Smooth muscle cell (in vitro differentiated cells): Measurements from ENCODE around the gene ITGA8. TPM values are rescaled to one million over a fixed set of nuclear protein-coding genes. Genes with fewer than 3 reads are reported as not detected.

ENCODE experiments used
- DNase-seq: peaks from one replicate; lab custom pipeline; 2025; ENCODE audit not compliant: unreplicated experiment; lab: John Stamatoyannopoulos, UW
- H2AFZ ChIP-seq: fragments of 200-600 bp; sonication (generic); 2 replicates; pipeline ENCODE4 v1.6.0; 2016; ENCODE audit warnings: antibody characterized with exemption, low read depth, mild to moderate bottlenecking
- H3F3A ChIP-seq: fragments of 200-600 bp; sonication (generic); 2 replicates; pipeline ENCODE4 v1.6.0; 2017; ENCODE audit warnings: antibody characterized with exemption, low read depth
- H3K27ac ChIP-seq: fragments of 200-600 bp; sonication (generic); 2 replicates; pipeline ENCODE4 v1.5.1; 2016; ENCODE audit warnings: low read depth, mild to moderate bottlenecking
- H3K27me3 ChIP-seq: fragments of 200-600 bp; sonication (generic); 2 replicates; pipeline ENCODE4 v1.6.1; 2016; ENCODE audit warnings: low read depth, mild to moderate bottlenecking
- H3K36me3 ChIP-seq: fragments of 200-600 bp; sonication (generic); 2 replicates; pipeline ENCODE4 v1.5.1; 2016; ENCODE audit warnings: low read depth
- H3K4me1 ChIP-seq: fragments of 200-600 bp; sonication (generic); 2 replicates; pipeline ENCODE4 v1.5.1; 2016; ENCODE audit warnings: low read depth
- H3K4me2 ChIP-seq: fragments of 200-600 bp; sonication (generic); 2 replicates; pipeline ENCODE4 v1.6.0; 2016; ENCODE audit warnings: mild to moderate bottlenecking
- H3K4me3 ChIP-seq: fragments of 200-600 bp; sonication (generic); 2 replicates; pipeline ENCODE4 v1.5.1; 2016; ENCODE audit warnings: mild to moderate bottlenecking
- H3K79me2 ChIP-seq: fragments of 200-600 bp; sonication (generic); 2 replicates; pipeline ENCODE4 v1.6.0; 2016; ENCODE audit warnings: low read depth, mild to moderate bottlenecking
- H3K9ac ChIP-seq: fragments of 200-600 bp; sonication (generic); 2 replicates; pipeline ENCODE4 v1.6.0; 2016; ENCODE audit warnings: low read depth
- H3K9me3 ChIP-seq: fragments of 200-600 bp; sonication (generic); replicated peaks from 2 replicates; pipeline ENCODE4 v1.5.1; 2016; ENCODE audit warnings: low read depth
- H4K20me1 ChIP-seq: fragments of 200-600 bp; sonication (generic); 2 replicates; pipeline ENCODE4 v1.6.0; 2016; ENCODE audit warnings: low read depth
- WGBS: methylation state at CpG from one replicate; pipeline ENCODE4 v1.1.7; 2016; ENCODE audit warnings: low lambda C conversion rate; 5-methylcytosine and 5-hydroxymethylcytosine counted together
- polyA plus RNA-seq: library from polyadenylated mRNA; unstranded; fragments of >200 nt; fragmentation: Nextera tagmentation; extraction: Ambion mirVana; gene quantifications from 2 replicates; pipeline ENCODE4 v1.2.1, GENCODE V29; 2016
- total RNA-seq: library from RNA; depleted of rRNA; stranded (reverse); fragments of >200 nt; gene quantifications from 2 replicates; pipeline ENCODE4 v1.2.3, GENCODE V29; 2014
- TF ChIP-seq, protein P1 (sequence below): fragments of 200-600 bp; sonication (generic); IDR thresholded peaks from 2 replicates; pipeline ENCODE4 v1.5.1; 2017; ENCODE audit warnings: borderline replicate concordance, mild to moderate bottlenecking, antibody characterized with exemption; ENCODE audit not compliant: insufficient read depth, poor library complexity, severe bottlenecking

ITGA8 gene
- total and polyA plus RNA-seq, 2 experiments from 2014 or later: 0.02 to 0.36 TPM

GRCh38 chr10:15738270-15738925, 18.7 kb upstream of the ITGA8 start:
- H3K9ac ChIP-seq: no peak overlapping the region
- H3K4me3 ChIP-seq: no peak overlapping the region
- no peak for DNase-seq
- H3K36me3 ChIP-seq: no peaks in the 10 kb centered on the region
- no peaks in the 10 kb centered on the region for H3F3A ChIP-seq
- no peaks in the 10 kb centered on the region for H3K9me3 ChIP-seq
- H3K4me2 ChIP-seq: no peak overlapping the region
- no peaks in the 10 kb centered on the region for H3K27me3 ChIP-seq
- 91% methylated on average over 10 of the region's 10 CpGs for WGBS
- H3K4me1 ChIP-seq: no peaks in the 10 kb centered on the region
- no peaks in the 10 kb centered on the region for H4K20me1 ChIP-seq
- H3K27ac ChIP-seq: no peak overlapping the region
- TF ChIP-seq, protein P1, sequence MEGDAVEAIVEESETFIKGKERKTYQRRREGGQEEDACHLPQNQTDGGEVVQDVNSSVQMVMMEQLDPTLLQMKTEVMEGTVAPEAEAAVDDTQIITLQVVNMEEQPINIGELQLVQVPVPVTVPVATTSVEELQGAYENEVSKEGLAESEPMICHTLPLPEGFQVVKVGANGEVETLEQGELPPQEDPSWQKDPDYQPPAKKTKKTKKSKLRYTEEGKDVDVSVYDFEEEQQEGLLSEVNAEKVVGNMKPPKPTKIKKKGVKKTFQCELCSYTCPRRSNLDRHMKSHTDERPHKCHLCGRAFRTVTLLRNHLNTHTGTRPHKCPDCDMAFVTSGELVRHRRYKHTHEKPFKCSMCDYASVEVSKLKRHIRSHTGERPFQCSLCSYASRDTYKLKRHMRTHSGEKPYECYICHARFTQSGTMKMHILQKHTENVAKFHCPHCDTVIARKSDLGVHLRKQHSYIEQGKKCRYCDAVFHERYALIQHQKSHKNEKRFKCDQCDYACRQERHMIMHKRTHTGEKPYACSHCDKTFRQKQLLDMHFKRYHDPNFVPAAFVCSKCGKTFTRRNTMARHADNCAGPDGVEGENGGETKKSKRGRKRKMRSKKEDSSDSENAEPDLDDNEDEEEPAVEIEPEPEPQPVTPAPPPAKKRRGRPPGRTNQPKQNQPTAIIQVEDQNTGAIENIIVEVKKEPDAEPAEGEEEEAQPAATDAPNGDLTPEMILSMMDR: no peak
- H3K79me2 ChIP-seq: no peaks in the 10 kb centered on the region
- H2AFZ ChIP-seq: no peak overlapping the region

- Histone ChIP-seq H3K4me1 (no peaks in the 10 kb centered on the region), H3F3A (no peaks in the 10 kb centered on the region), H3K27ac (no peak overlapping the region), H3K36me3 (no peaks in the 10 kb centered on the region), H3K79me2 (no peaks in the 10 kb centered on the region), H2AFZ (no peak overlapping the region), H3K27me3 (no peaks in the 10 kb centered on the region), H3K4me2 (no peak overlapping the region), H3K4me3 (no peak overlapping the region), H4K20me1 (no peaks in the 10 kb centered on the region), H3K9ac (no peak overlapping the region), H3K9me3 (no peaks in the 10 kb centered on the region)
- DNase-seq: no peak
- WGBS: 95% methylated on average over 5 of the region's 5 CpGs
- TF ChIP-seq, protein P1: no peak
Observed at GRCh38 chr10:15737656-15738055, 17.9 kb upstream of the ITGA8 start.

DNA sequence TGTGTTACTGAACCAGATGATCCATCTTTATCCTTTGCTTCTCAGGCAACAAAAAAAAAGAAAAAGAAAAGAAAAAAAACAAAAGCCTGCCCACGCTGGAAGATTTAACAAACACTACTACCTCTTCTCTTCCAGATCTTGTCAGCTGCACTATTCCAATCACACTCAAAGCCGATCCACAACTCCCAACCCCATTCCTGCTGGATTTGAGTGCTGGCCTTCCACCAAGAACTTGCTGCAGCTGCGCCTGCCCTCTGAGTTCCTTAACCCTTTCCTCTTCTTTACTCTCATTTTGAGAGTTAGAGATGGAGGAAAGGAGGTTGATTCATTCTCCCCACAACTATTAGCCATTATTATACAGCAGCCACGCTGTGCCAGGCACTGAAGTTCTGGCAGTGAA, 16.0 kb upstream of the ITGA8 start:
- Histone ChIP-seq H3K4me2 (no peak overlapping the region), H2AFZ (no peak overlapping the region)
- 43% methylated on average over 4 of the region's 4 CpGs for WGBS

More for the DNA sequence above, 16.0 kb upstream of the ITGA8 start:
- no peak overlapping the region for H3K9ac ChIP-seq
- no peaks in the 10 kb centered on the region for H3K4me1 ChIP-seq
- H4K20me1 ChIP-seq: no peaks in the 10 kb centered on the region
- no peak for DNase-seq
- H3K27ac ChIP-seq: no peak overlapping the region
- H3K9me3 ChIP-seq: no peaks in the 10 kb centered on the region
- no peak overlapping the region for H3K4me3 ChIP-seq
- no peaks in the 10 kb centered on the region for H3K36me3 ChIP-seq
- no peaks in the 10 kb centered on the region for H3F3A ChIP-seq
- H3K27me3 ChIP-seq: no peaks in the 10 kb centered on the region
- TF ChIP-seq, protein P1: no peak
- H3K79me2 ChIP-seq: no peaks in the 10 kb centered on the region
